ENCODE data around the gene FIG4.

DNA sequence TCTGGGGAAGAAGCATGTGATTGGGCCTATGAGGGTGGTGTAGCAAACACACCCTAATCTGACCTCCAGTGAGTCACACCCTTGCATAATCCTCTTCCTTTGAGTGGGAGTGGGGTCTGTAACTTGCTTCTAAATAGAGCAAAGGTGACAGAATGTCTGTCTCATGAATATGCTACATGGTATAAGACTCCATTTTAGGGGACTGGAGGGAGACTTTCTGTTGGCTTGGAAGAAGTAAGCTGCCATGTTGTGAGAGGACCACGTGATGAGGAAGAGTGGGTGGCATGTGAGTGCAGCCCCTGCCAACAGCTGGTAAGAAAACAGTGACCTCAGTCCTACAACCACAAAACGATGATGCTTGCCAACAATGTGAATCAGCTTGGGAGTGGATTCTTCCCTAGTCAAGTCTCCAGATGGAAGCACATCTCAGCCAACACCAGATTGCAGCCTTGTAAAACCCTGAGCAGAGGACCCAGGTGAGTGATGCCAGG, 3.8 kb upstream of the FIG4 start:
- TF ChIP-seq POLR2A (IDR thresholded peaks at IDR 0.05) = no peak
- TF ChIP-seq, protein P1, sequence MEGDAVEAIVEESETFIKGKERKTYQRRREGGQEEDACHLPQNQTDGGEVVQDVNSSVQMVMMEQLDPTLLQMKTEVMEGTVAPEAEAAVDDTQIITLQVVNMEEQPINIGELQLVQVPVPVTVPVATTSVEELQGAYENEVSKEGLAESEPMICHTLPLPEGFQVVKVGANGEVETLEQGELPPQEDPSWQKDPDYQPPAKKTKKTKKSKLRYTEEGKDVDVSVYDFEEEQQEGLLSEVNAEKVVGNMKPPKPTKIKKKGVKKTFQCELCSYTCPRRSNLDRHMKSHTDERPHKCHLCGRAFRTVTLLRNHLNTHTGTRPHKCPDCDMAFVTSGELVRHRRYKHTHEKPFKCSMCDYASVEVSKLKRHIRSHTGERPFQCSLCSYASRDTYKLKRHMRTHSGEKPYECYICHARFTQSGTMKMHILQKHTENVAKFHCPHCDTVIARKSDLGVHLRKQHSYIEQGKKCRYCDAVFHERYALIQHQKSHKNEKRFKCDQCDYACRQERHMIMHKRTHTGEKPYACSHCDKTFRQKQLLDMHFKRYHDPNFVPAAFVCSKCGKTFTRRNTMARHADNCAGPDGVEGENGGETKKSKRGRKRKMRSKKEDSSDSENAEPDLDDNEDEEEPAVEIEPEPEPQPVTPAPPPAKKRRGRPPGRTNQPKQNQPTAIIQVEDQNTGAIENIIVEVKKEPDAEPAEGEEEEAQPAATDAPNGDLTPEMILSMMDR (IDR thresholded peaks at IDR 0.05) = no peak

All from right lobe of liver (tissue), 4 donors.